HEK293 (cell line): ENCODE data around the gene ZNF473.
A peak's percentile ranks its signal among the peaks of the same experiment; 100 is the strongest.

ENCODE experiments used
- CTCF ChIA-PET: fragments of 350-600 bp; formaldehyde crosslinking; extraction: SDS; loops from one replicate; lab custom pipeline; 2021; ENCODE audit warnings: antibody characterized with exemption; lab: Yijun Ruan, JAX
- POLR2A ChIA-PET: fragments of 300-600 bp; formaldehyde crosslinking; extraction: SDS; loops from one replicate; lab custom pipeline; 2020; ENCODE audit warnings: antibody characterized with exemption, inconsistent platforms; lab: Yijun Ruan, JAX
- H3K27ac ChIP-seq: fragments of 200-500 bp; sonication (Bioruptor generic); 2 replicates; pipeline ENCODE4 v1.5.1; 2014; ENCODE audit warnings: low read depth, low read length, control low read depth, inconsistent platforms; ENCODE audit errors: extremely low read depth
- H3K36me3 ChIP-seq, 2 experiments: fragments of 200-500 bp in 1 of 2; sonication (Bioruptor generic) in 1 of 2; 1 replicate in 1 of 2; 2 replicates in 1 of 2; pipeline ENCODE4 v1.5.1; 2014 to 2017; ENCODE audit warnings: inconsistent platforms in 2 of 2, low read length in 2 of 2; ENCODE audit not compliant: control insufficient read depth in 2 of 2, insufficient read depth in 1 of 2
- H3K4me1 ChIP-seq: fragments of 200-500 bp; sonication (Bioruptor generic); 2 replicates; pipeline ENCODE4 v1.5.1; 2014; ENCODE audit warnings: mild to moderate bottlenecking, low read length, inconsistent platforms; ENCODE audit not compliant: control insufficient read depth, insufficient read depth
- H3K4me3 ChIP-seq: 2 replicates; pipeline ENCODE4 v1.5.1; 2011; ENCODE audit warnings: low read depth, mild to moderate bottlenecking, control low read depth, low read length, moderate library complexity
- H3K9me3 ChIP-seq: fragments of 200-500 bp; sonication (Bioruptor generic); 2 replicates; pipeline ENCODE4 v1.5.1; 2014; ENCODE audit warnings: low read depth, low read length, inconsistent platforms; ENCODE audit not compliant: control insufficient read depth, insufficient read depth
- EGR2 ChIP-seq: fragments of 450-650 bp; formaldehyde crosslinking; IDR thresholded peaks from 2 replicates; pipeline ENCODE4 v1.5.1; 2016; ENCODE audit warnings: low read depth, missing biosample characterization, missing genetic modification characterization
- GLI2 ChIP-seq: fragments of 450-650 bp; formaldehyde crosslinking; IDR thresholded peaks from 2 replicates; pipeline ENCODE4; 2017; ENCODE audit warnings: missing biosample characterization, missing genetic modification characterization, low read depth, borderline replicate concordance
- INSM2 ChIP-seq: fragments of 450-650 bp; formaldehyde crosslinking; IDR thresholded peaks from 2 replicates; pipeline ENCODE4 v1.5.1; 2016; ENCODE audit warnings: missing biosample characterization, missing genetic modification characterization
- KLF1 ChIP-seq: fragments of 450-650 bp; formaldehyde crosslinking; IDR thresholded peaks from 2 replicates; pipeline ENCODE4 v1.5.1; 2016; ENCODE audit warnings: missing biosample characterization, missing genetic modification characterization
- OSR2 ChIP-seq: fragments of 450-650 bp; formaldehyde crosslinking; IDR thresholded peaks from 2 replicates; pipeline ENCODE4 v1.5.1; 2016; ENCODE audit warnings: missing biosample characterization, missing genetic modification characterization
- PRDM1 ChIP-seq: fragments of 450-650 bp; formaldehyde crosslinking; IDR thresholded peaks from 2 replicates; pipeline ENCODE4; 2016; ENCODE audit warnings: missing biosample characterization, missing genetic modification characterization
- SETDB1 ChIP-seq: IDR thresholded peaks from one replicate; pipeline ENCODE4 v1.6.1; 2017; ENCODE audit warnings: mild to moderate bottlenecking, low read length, moderate library complexity, mixed read lengths; ENCODE audit not compliant: insufficient read length
- SP3 ChIP-seq: fragments of 450-650 bp; formaldehyde crosslinking; IDR thresholded peaks from 2 replicates; pipeline ENCODE4 v1.5.1; 2016; ENCODE audit warnings: missing biosample characterization, missing genetic modification characterization
- SP7 ChIP-seq: fragments of 450-650 bp; formaldehyde crosslinking; IDR thresholded peaks from 2 replicates; pipeline ENCODE4 v1.5.1; 2016; ENCODE audit warnings: missing biosample characterization, missing genetic modification characterization
- WT1 ChIP-seq: fragments of 450-650 bp; formaldehyde crosslinking; IDR thresholded peaks from 2 replicates; pipeline ENCODE4 v1.5.1; 2016; ENCODE audit warnings: missing biosample characterization, missing genetic modification characterization
- YY1 ChIP-seq: fragments of 450-650 bp; formaldehyde crosslinking; IDR thresholded peaks from 2 replicates; pipeline ENCODE4 v1.5.1; 2018; ENCODE audit warnings: missing biosample characterization, missing genetic modification characterization
- ZBTB17 ChIP-seq: fragments of 450-650 bp; formaldehyde crosslinking; IDR thresholded peaks from 2 replicates; pipeline ENCODE4 v1.5.1; 2016; ENCODE audit warnings: missing biosample characterization, missing genetic modification characterization
- ZFHX2 ChIP-seq: fragments of 450-650 bp; formaldehyde crosslinking; conservative IDR thresholded peaks from 2 replicates; pipeline ENCODE4 v1.5.1; 2016; ENCODE audit warnings: missing biosample characterization, missing genetic modification characterization
- ZFP37 ChIP-seq: fragments of 450-650 bp; formaldehyde crosslinking; IDR thresholded peaks from 2 replicates; pipeline ENCODE4 v1.5.1; 2016; ENCODE audit warnings: missing biosample characterization, missing genetic modification characterization
- ZIC2 ChIP-seq: fragments of 450-650 bp; formaldehyde crosslinking; IDR thresholded peaks from 2 replicates; pipeline ENCODE4 v1.5.1; 2016; ENCODE audit warnings: missing biosample characterization, missing genetic modification characterization
- ZNF155 ChIP-seq: fragments of 450-650 bp; formaldehyde crosslinking; IDR thresholded peaks from 2 replicates; pipeline ENCODE4 v1.5.1; 2016; ENCODE audit warnings: missing biosample characterization, missing genetic modification characterization
- ZNF239 ChIP-seq: fragments of 450-650 bp; formaldehyde crosslinking; IDR thresholded peaks from 2 replicates; pipeline ENCODE4 v1.5.1; 2016; ENCODE audit warnings: missing biosample characterization, missing genetic modification characterization
- ZNF248 ChIP-seq: fragments of 450-650 bp; formaldehyde crosslinking; IDR thresholded peaks from 2 replicates; pipeline ENCODE4 v1.5.1; 2017; ENCODE audit warnings: missing biosample characterization, missing genetic modification characterization
- ZNF280D ChIP-seq: fragments of 450-650 bp; formaldehyde crosslinking; IDR thresholded peaks from 2 replicates; pipeline ENCODE4 v1.5.1; 2016; ENCODE audit warnings: missing biosample characterization, missing genetic modification characterization
- ZNF366 ChIP-seq: fragments of 450-650 bp; formaldehyde crosslinking; conservative IDR thresholded peaks from 2 replicates; pipeline ENCODE4 v1.5.1; 2016; ENCODE audit warnings: missing biosample characterization, missing genetic modification characterization
- ZNF394 ChIP-seq: fragments of 450-650 bp; formaldehyde crosslinking; IDR thresholded peaks from 2 replicates; pipeline ENCODE4 v1.5.1; 2016; ENCODE audit warnings: missing biosample characterization, missing genetic modification characterization, mild to moderate bottlenecking, moderate library complexity, borderline replicate concordance
- ZNF571 ChIP-seq: fragments of 450-650 bp; formaldehyde crosslinking; IDR thresholded peaks from 2 replicates; pipeline ENCODE4 v1.5.0; 2017; ENCODE audit warnings: missing biosample characterization, missing genetic modification characterization
- ZNF660 ChIP-seq: fragments of 450-650 bp; IDR thresholded peaks from 2 replicates; pipeline ENCODE4 v1.5.1; 2018; ENCODE audit warnings: missing biosample characterization, mild to moderate bottlenecking, missing genetic modification characterization
- ZNF747 ChIP-seq: fragments of 450-650 bp; formaldehyde crosslinking; IDR thresholded peaks from 2 replicates; pipeline ENCODE4 v1.5.1; 2016; ENCODE audit warnings: missing biosample characterization, missing genetic modification characterization
- ZNF76 ChIP-seq: fragments of 450-650 bp; formaldehyde crosslinking; IDR thresholded peaks from 2 replicates; pipeline ENCODE4; 2016; ENCODE audit warnings: low read depth, missing biosample characterization, missing genetic modification characterization, borderline replicate concordance
- ZNF768 ChIP-seq: fragments of 450-650 bp; formaldehyde crosslinking; IDR thresholded peaks from 2 replicates; pipeline ENCODE4 v1.5.1; 2018; ENCODE audit warnings: missing biosample characterization, mild to moderate bottlenecking, missing genetic modification characterization
- TF ChIP-seq, protein P1 (sequence below): fragments of 450-650 bp; formaldehyde crosslinking; IDR thresholded peaks from 2 replicates; pipeline ENCODE4 v1.5.1; 2017; ENCODE audit warnings: missing biosample characterization, missing genetic modification characterization

Gene ZNF473

DNA sequence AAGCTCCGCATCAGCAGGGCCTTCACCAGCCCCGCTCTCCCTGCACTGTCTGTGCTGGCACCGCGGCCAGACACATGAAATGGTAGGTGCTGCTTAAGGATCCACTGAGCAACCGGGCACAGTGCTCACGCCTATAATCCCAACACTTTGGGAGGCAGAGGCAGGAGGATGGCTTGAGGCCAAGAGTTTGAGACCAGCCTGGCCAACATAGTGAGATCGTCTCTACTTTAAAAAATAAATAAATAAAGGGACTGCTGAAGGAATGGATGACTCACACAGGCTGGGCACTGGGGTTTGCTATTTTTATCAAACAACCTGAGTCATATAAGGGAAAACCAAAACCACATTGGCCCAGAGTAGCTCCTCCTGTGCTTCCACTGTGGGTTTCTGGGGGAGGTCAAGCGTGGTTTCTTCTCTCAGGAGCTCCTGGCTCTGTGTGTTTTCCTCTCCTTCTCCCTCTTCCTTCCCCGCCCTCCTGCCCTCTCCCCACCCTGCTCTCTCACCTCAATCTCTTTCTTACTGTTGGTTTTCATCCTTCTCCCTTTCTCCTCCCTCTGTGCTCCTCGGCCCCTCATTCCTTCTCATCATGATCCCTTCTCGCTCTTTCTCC is 21.9 kb upstream of the ZNF473 start (continued):
- 0 out of 2 replicates have a peak, but pooled peaks have one; percentile 17 for TF ChIP-seq SP7 (tag by site-specific recombination)
- TF ChIP-seq OSR2, result peak; percentile 41; the same call in 1 of the 2 replicates
- TF ChIP-seq, protein P1, sequence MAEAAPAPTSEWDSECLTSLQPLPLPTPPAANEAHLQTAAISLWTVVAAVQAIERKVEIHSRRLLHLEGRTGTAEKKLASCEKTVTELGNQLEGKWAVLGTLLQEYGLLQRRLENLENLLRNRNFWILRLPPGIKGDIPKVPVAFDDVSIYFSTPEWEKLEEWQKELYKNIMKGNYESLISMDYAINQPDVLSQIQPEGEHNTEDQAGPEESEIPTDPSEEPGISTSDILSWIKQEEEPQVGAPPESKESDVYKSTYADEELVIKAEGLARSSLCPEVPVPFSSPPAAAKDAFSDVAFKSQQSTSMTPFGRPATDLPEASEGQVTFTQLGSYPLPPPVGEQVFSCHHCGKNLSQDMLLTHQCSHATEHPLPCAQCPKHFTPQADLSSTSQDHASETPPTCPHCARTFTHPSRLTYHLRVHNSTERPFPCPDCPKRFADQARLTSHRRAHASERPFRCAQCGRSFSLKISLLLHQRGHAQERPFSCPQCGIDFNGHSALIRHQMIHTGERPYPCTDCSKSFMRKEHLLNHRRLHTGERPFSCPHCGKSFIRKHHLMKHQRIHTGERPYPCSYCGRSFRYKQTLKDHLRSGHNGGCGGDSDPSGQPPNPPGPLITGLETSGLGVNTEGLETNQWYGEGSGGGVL, result peak; percentile 67
- peak; percentile 45; the same call in 1 of the 2 replicates for TF ChIP-seq ZBTB17 (tag by site-specific recombination)
- peak; percentile 6; the same call in 1 of the 2 replicates for TF ChIP-seq ZNF280D (tag by site-specific recombination)
- TF ChIP-seq ZNF366 (tag by site-specific recombination), result peak; percentile 43; the same call in 1 of the 2 replicates
- TF ChIP-seq ZNF394 (tag by site-specific recombination), result 0 out of 2 replicates have a peak, but pooled peaks have one; percentile 24
- 0 out of 2 replicates have a peak, but pooled peaks have one; percentile 13 for TF ChIP-seq SP3 (tag by site-specific recombination)
- TF ChIP-seq ZFHX2 (tag by site-specific recombination), result no peak
- no peak for TF ChIP-seq WT1 (tag by site-specific recombination)
- no peak for TF ChIP-seq ZNF155 (tag by site-specific recombination)
- 0 out of 2 replicates have a peak, but pooled peaks have one; percentile 15 for TF ChIP-seq ZNF76 (tag by site-specific recombination)
- TF ChIP-seq INSM2 (tag by site-specific recombination), result peak; percentile 21; the same call in 1 of the 2 replicates
- 0 out of 2 replicates have a peak, but pooled peaks have one; percentile 21 for TF ChIP-seq ZFP37 (tag by site-specific recombination)
- peak; percentile 79 for TF ChIP-seq ZNF660 (tag by site-specific recombination)
- peak; percentile 64; the same call in 1 of the 2 replicates for TF ChIP-seq ZNF248
- TF ChIP-seq ZNF768, result no peak
- no peak for TF ChIP-seq ZNF239 (tag by site-specific recombination)
- TF ChIP-seq PRDM1 (tag by site-specific recombination), result peak; percentile 93
- no peak for TF ChIP-seq GLI2 (tag by site-specific recombination)
- no peak for TF ChIP-seq EGR2

DNA sequence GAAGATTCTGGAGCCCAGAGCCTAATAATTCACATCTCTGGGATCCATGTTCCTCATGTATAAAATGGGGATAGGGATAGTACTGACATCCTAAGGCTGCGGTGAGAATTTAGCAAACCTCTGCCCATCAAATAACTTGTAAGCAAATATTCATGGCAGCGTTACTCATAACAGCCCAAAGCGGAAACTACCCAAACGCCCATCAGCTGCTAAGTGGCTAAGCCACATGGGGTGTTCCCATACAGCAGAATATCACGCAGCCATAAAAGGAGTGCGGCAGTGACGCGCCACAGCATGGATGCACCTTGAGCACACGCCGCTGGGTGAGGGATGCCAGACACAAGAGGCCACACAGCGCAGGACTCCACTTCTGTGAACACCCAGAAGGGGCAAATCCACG is 20.4 kb upstream of the ZNF473 start:
- ChIA-PET POLR2A (no interaction called here), CTCF (no interaction called here)
- Histone ChIP-seq H3K27ac (no peak overlapping the region), H3K4me3 (no peak overlapping the region), H3K4me1 (peaks cover 5% of the 10 kb centered on the region; the same call in 1 of the 2 replicates), H3K9me3 (no peaks in the 10 kb centered on the region), H3K36me3 (peaks cover 24 to 82% of the 10 kb centered on the region in 2 experiments)
- no peak for TF ChIP-seq KLF1
- no peak for TF ChIP-seq ZNF747
- TF ChIP-seq ZNF571, result no peak
- TF ChIP-seq ZNF280D (tag by site-specific recombination), result no peak
- TF ChIP-seq ZIC2, result no peak
- no peak for TF ChIP-seq ZNF76 (tag by site-specific recombination)
- no peak for TF ChIP-seq SETDB1
- TF ChIP-seq YY1, result no peak
